ENCODE results near the gene TANK.

Gene TANK

GRCh38 chr2:161134547-161135518 lies 25.4 kb upstream of the TANK start:
- DNase-seq, result peak; percentile 65

- no peak for DNase-seq
Observed at GRCh38 chr2:161135951-161136593, 24.2 kb upstream of the TANK start.

GRCh38 chr2:161136696-161137324 lies 23.4 kb upstream of the TANK start:
- no peak for DNase-seq

- DNase-seq, result no peak
Observed at GRCh38 chr2:161138429-161138828, 21.8 kb upstream of the TANK start.

GRCh38 chr2:161139098-161139987 lies 20.9 kb upstream of the TANK start:
- DNase-seq, result no peak

GRCh38 chr2:161141033-161141432 lies 19.2 kb upstream of the TANK start:
- DNase-seq, result no peak

GRCh38 chr2:161146209-161146775 lies 13.9 kb upstream of the TANK start:
- DNase-seq, result no peak

- no peak for DNase-seq
Observed at GRCh38 chr2:161146996-161147395, 13.2 kb upstream of the TANK start.

- no peak for DNase-seq
Observed at GRCh38 chr2:161147856-161148255, 12.4 kb upstream of the TANK start.

GRCh38 chr2:161150704-161151103 lies 9.5 kb upstream of the TANK start:
- no peak for DNase-seq

GRCh38 chr2:161152302-161152701 lies 7.9 kb upstream of the TANK start:
- no peak for DNase-seq

- no peak for DNase-seq
Observed at GRCh38 chr2:161158882-161159281, 1.3 kb upstream of the TANK start.

- DNase-seq, result no peak
Observed at GRCh38 chr2:161159456-161160225, 587 bp upstream of the TANK start.

GRCh38 chr2:161161074-161161706 lies 962 bp downstream of the TANK start:
- peak; percentile 33 for DNase-seq

GRCh38 chr2:161163440-161163839 lies 3.2 kb downstream of the TANK start:
- no peak for DNase-seq

GRCh38 chr2:161164161-161164560 lies 3.9 kb downstream of the TANK start:
- DNase-seq, result no peak

GRCh38 chr2:161165266-161165665 lies 5.0 kb downstream of the TANK start:
- DNase-seq, result no peak

GRCh38 chr2:161165811-161166210 lies 5.6 kb downstream of the TANK start:
- DNase-seq, result no peak

GRCh38 chr2:161166538-161167409 lies 6.5 kb downstream of the TANK start:
- no peak for DNase-seq

- no peak for DNase-seq
Observed at GRCh38 chr2:161169335-161169734, 9.1 kb downstream of the TANK start.

Data from NCI-H69 (cell line).